Stimulated activated CD8-positive, alpha-beta memory T cell treated with anti-CD3 and anti-CD28 coated beads, Interleukin-2, amount 100 ng/mL, for 1 hour (primary cell): ENCODE results near the gene NOP10.
"Not testable (repeated sequence)": the region's sequence is repeated elsewhere in the genome, so short reads cannot be mapped to it uniquely, and the experiment has no call there.

Source experiments
- DNase-seq, 2 donors: peaks; one replicate each; pipeline ENCODE4 v3.0.0-alpha.2; 2020; ENCODE audit warnings: low read depth in 2 of 2

The NOP10 gene

GRCh38 chr15:34358948-34359347, 16.0 kb upstream of the NOP10 start:
- DNase-seq: no peak

- DNase-seq: no peak
Measured at GRCh38 chr15:34358367-34358766, 15.4 kb upstream of the NOP10 start.

DNA sequence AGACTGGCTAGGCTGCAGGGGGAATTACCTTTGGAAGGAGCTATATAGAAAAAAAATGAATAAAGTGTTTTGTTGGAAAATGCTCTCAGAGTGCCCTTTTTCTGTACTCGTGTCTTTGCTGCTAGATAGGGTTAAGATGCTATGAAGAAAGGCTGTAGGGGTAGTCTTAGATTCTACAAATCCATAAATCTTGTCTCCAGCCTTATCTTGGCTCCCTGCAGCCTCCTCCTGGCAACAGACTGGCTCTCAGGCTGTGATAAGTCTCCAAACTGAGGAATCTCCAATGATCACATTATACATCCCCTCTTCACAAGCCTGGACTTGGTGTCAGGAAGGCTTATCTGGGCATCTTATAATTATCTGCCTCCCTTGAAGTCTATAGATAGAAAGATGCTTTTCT, 14.7 kb upstream of the NOP10 start:
- DNase-seq: no peak

DNA sequence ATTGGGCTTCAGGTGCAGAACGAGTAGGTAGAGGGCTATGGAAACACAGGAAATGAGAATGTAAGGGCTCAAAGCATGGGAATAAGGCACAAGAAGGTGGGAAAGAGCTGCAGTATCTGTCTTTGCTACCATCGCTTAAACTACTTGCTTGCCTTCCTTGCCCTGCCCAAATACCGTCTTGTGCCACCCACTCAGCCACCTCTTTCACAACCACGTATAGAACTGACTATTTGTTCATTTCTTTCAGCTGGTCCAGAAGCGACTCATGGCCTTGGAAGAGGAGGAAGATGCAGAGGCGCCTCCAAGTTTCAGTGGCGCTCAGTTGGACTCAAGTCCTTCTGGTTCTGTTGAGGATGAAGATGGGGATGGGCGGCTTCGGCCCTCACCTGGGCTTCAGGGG, 12.3 kb upstream of the NOP10 start:
- no peak for DNase-seq

GRCh38 chr15:34354286-34354685, 11.3 kb upstream of the NOP10 start:
- no peak for DNase-seq

GRCh38 chr15:34353627-34354026, 10.7 kb upstream of the NOP10 start:
- DNase-seq: no peak

DNA sequence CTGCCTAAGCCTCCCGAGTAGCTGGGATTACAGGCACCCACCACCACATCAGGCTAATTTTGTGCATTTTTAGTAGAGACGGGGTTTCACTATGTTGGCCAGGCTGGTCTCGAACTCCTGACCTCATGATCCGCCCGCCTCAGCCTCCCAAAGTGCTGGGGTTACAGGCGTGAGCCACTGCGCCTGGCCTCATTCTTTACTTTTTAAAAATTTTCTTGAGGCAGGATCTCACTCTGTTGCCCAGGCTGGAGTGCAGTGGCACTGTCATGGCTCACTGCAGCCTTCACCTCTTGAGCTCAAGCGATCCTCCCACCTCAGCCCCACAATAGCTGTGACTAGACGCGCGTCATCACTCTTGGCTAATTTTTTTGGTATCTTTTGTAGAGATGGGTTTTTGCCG, 10.1 kb upstream of the NOP10 start:
- DNase-seq: not testable (repeated sequence)

- DNase-seq: no peak
Measured at GRCh38 chr15:34349769-34350168, 6.8 kb upstream of the NOP10 start.

DNA sequence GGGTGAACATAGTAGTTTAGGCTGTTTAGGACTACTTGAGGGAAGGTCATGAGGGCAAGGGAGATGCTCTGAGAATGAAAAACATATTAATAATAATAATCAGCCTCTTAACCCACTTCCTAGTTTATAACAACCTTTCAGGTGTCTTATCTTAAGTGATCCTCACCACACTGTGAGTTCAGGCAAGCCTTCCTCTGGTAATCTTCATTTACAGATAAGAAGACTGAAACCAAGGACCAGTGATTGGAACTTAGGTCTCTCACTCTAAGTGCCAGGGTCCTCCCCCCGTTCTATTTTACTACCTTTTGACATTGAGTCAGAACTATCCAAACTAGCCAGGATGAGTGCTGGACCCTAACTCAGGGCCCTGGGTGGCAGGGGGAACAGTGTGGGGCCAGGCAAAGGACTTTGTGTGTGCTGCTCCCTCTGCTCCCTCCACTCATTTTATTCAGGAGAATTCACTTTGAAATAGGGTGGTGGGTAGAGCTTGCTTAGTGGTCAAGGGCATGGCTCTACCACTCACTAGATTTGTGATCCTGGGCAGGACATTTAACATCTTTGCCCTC, 5.9 kb upstream of the NOP10 start:
- DNase-seq: no peak

DNA sequence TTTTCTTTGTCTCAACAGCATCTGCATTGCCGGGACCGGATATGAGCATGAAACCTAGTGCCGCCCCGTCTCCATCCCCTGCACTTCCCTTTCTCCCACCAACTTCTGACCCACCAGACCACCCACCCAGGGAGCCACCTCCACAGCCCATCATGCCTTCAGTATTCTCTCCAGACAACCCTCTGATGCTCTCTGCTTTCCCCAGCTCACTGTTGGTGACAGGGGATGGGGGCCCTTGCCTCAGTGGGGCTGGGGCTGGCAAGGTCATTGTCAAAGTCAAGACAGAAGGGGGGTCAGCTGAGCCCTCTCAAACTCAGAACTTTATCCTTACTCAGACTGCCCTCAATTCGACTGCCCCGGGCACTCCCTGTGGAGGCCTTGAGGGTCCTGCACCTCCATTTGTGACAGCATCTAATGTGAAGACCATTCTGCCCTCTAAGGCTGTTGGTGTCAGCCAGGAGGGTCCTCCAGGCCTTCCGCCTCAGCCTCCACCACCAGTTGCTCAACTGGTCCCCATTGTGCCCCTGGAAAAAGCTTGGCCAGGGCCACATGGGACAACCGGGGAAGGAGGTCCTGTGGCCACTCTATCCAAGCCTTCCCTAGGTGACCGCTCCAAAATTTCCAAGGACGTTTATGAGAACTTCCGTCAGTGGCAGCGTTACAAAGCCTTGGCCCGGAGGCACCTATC, 5.2 kb upstream of the NOP10 start:
- DNase-seq: no peak

DNA sequence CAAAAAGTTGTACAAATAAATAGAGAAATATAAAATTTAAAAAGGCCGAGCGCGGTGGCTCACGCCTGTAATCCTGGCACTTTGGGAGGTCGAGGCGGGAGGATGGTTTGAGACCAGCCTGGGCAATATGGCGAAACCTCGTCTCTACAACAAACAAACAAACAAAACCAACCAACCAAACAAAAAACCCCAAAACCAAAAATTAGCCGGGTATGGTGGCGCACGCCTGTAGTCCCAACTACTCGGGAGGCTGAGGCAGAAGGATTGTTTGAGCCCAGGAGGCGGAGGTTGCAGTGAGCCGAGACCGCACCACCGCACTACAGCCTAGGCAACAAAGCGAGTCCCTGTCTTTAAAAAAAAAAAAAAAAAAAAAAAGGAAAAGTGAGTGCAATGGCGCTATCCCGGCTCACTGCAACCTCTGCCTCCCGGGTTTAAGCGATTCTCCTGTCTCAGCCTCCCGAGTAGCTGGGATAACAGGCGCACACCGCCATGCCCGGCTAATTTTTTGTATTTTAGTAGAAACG, 661 bp downstream of the NOP10 start:
- not testable (repeated sequence) for DNase-seq

DNA sequence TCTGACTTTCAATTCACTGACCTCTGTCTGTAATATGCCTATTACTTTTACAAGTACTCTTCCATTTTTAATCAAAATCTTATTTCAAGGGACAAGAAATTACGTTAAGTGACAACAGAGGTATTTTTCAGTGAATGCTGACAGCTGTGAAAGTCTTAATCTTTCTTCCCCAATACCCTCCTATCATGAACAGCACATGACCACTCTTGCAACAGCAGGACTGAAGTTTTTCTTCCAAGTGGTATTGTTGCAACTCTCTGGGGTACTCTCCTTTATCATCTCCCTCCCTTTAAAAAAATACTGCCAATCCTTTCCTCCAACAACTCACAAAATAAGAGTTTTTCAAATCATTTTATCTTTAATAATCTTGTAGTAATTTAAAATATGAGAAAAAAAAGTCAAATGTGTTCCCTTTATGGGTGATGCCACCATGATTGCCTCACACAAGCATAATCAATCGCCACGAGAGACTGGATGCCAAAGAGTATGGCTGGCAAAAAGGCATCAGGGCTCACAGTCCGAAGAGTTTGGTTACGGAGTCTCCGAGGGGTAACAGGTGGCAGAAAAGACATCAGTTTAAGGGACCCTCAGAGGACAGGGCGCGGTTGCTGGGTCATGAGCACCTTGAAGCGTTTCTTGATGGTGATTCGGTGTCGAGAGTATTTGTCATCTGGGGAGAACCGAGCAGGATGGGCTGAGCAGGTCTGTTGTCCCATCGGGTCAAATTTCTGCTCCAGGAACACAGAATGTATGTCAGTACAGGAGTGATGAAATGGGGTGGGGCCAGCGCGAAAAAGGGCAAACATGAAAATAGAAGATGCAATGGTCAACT, 1.3 kb downstream of the NOP10 start:
- no peak for DNase-seq

DNA sequence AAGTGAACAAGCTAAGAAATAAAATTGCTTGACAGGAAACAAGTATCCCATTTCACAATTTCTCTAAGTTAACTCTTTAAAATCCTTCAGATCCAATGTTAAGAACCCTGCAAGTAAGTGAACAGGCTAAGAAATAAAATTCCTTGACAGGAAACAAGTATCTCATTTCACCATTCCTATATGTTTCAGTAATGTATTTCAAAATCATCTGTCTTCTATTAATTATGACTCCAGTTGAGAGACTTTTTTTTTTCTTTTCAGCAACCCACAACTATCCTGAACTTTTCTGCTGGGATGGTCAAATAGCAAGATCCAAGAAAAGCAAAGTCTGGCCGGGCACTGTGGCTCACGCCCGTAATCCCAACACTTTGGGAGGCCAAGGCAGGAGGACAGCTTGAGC, 3.0 kb downstream of the NOP10 start:
- DNase-seq: no peak

DNA sequence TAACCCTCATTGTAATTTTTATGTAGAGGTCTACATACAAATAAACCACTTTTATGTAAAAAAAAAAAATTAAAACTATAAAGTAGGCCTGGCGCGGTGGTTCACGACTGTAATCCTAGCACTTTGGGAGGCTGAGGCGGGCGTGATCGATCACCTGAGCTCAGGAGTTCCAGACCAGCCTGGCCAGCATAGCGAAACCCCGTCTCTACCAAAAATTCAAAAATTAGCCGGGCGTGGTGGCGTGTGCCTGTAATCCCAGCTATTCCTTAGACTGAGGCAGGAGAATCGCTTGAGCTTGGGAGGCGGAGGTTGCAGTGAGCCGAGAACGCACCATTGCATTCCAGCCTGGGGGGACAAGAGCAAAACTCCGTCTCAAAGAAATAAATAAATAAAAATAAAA, 4.6 kb downstream of the NOP10 start:
- DNase-seq: no peak

DNA sequence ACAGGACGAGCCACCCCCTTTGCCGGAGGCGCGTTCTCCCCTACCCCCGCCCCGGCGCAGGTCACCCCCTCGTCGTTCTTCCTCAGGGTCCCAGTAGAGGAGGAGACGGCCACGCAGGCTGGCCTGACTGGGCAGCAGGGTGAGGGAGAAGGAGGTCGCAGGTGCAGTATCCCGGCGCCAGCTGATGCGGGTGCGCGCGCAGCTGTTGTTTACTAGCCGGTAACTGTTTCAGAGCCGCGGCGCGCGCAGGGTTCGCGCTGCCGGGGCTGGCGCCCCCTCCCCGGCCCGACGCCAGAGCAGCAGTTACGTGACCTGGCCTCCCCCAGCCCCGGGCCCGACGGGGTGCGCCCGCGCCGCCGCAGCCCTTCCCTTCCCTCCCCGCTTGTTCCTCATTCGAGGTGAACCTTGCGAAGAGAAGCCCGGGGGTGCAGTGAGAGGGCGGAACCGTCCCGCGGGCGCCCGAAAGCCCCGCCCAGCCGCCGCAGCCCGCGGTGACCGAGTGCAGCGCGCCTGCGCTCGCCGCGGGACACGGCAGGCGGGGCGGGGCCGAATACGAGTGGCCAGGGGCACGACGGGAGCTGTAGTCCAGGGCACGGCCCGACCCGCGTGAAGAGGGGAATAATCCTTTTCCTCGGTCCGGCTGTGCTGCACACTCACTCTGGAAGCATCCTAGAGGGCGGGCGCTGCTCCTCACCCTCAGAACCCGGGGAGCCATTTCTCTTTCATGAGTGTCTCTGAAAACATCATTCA, 5.2 kb downstream of the NOP10 start, which contains the start of gene SLC12A6:
Gene SLC12A6, minus strand, starts transcription at position 225 of the 750 bp plus-strand sequence. CDS start 1,101 bp downstream, outside the sequence.
- peak; percentile 78 to 83 for DNase-seq

DNA sequence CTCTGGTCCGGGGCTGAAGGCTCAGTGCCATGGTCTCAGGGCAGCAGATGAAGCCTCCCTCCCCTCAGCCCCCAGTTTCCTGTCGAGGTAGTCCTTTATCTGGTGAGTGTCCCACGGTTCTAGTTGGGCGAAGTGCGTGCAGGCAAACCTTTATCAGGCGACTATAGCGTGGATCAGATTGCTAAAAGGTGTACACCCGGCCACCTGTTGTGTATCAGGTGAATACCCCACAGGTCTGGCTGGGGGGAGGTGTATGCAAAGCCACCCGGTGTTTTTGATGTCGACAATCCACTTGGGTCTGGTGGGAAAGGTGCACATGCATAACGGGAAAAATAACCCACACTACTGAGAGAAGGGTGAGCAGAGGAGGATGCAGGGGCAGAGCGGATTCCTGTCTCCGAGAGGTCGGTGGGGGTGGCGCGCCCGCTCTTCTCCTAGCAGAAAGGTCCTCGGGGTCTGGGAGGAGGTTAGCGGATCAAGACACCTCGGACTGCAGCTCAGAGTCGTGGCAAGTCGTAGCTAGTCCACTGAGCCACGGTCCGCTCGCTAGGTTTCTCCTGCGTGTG, 5.9 kb downstream of the NOP10 start:
- no peak for DNase-seq

- no peak for DNase-seq
Measured at GRCh38 chr15:34336231-34336990, 6.5 kb downstream of the NOP10 start.

DNA sequence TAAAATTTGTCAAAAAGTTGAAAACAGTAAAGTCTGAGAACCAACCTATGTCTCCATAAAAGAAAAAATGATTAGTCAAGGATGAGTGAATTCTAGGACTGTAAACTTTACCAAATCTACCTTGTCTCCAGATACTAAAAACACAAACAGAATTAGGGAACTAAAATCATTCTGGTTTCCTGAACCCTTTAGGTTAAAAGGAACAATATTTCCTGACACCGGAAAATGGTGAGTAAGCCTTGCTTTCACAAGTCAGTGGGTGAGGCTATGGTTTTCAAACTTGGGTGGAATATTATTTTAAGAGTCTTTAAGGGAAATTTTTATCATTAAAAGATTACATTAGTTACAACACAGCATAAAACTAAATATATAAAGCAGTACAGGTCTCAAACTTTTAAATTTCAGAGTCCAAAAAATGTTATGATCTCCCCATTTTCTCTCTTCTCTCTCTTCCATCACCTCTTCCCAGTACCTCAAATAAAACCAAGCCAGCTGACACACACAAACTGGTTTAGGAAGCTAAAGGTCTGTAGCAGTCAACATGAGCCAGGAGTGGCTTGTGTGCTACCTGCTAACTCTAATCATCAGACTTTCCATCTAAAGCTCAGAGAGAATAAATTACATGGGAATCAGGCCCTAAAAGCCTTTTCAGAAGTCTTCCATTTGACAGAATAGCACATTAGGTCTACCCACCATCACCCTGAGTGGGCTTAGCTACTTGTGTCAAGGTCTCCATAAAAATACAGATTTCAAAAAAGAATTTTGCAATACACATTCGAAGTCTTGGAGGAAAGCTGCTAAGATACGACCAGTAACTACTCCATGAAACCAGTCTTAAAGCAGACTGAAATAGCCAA, 7.5 kb downstream of the NOP10 start:
- DNase-seq: no peak

DNA sequence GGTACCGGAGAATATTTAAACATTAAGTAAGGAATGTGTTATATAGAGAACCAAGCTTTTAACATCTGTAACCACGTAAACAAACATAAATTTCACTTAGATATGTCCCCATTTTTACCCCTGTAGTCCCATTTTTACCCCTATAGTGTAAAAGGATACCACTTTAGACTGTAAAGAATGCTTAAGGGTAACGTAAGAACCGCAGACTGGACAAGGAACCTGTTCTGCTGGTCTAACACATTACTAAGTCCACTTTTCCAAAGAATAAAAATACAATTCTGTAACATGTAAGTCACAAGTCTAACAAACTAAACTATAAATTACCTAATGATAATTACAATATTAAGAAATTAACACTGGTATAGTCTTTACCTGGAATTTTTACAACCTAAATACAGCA, 8.3 kb downstream of the NOP10 start:
- DNase-seq: no peak
